Keratinocyte (primary cell): ENCODE results near the gene RASA3. TPM values are rescaled to one million over a fixed set of nuclear protein-coding genes. Genes with fewer than 3 reads are reported as not detected.

Experiments
- DNase-seq: peaks from one replicate; pipeline ENCODE4 v3.0.0-alpha.2; 2011; ENCODE audit warnings: low read depth, missing footprints, low spot score
- FAIRE-seq: peaks from 2 replicates; lab custom pipeline; 2011; peaks lifted over from hg19 to GRCh38; lab: Jason Lieb, UNC
- H2AFZ ChIP-seq: 2 replicates; pipeline ENCODE4 v1.6.0; 2012; ENCODE audit warnings: low read length, control low read depth, inconsistent platforms; ENCODE audit not compliant: control insufficient read depth
- H3K27ac ChIP-seq: 2 replicates; pipeline ENCODE4 v1.5.1; 2011; ENCODE audit warnings: low read length; ENCODE audit not compliant: control insufficient read depth, insufficient read depth
- H3K27me3 ChIP-seq: 3 replicates; pipeline ENCODE4 v1.6.0; 2011; ENCODE audit warnings: low read length; ENCODE audit not compliant: control insufficient read depth, insufficient read depth; ENCODE audit errors: extremely low read depth
- H3K36me3 ChIP-seq, 2 experiments: 2 replicates in 1 of 2; 3 replicates in 1 of 2; pipeline ENCODE4 v1.5.1; 2011; ENCODE audit warnings: low read length in 2 of 2, mild to moderate bottlenecking in 1 of 2; ENCODE audit not compliant: control insufficient read depth in 2 of 2, insufficient read depth in 2 of 2; ENCODE audit errors: extremely low read depth in 1 of 2
- H3K4me1 ChIP-seq: 3 replicates; pipeline ENCODE4 v1.5.1; 2011; ENCODE audit warnings: low read length; ENCODE audit not compliant: control insufficient read depth, insufficient read depth; ENCODE audit errors: extremely low read depth
- H3K4me2 ChIP-seq: 3 replicates; pipeline ENCODE4 v1.6.0; 2011; ENCODE audit warnings: low read depth, low read length; ENCODE audit not compliant: control insufficient read depth, insufficient read depth; ENCODE audit errors: extremely low read depth
- H3K4me3 ChIP-seq, 3 experiments: fragments of 200-600 bp in 1 of 3; sonication (generic) in 1 of 3; 2 replicates in 2 of 3; 3 replicates in 1 of 3; pipeline ENCODE4 v1.5.1; 2011 to 2016; ENCODE audit warnings: low read length in 3 of 3, mild to moderate bottlenecking in 3 of 3, control low read depth in 2 of 3, inconsistent platforms in 1 of 3, low read depth in 1 of 3, mixed read lengths in 1 of 3, mixed run types in 1 of 3, moderate library complexity in 1 of 3; ENCODE audit not compliant: control insufficient read depth in 2 of 3, insufficient read depth in 2 of 3; ENCODE audit errors: extremely low read depth in 1 of 3
- H3K79me2 ChIP-seq: 2 replicates; pipeline ENCODE4 v1.6.0; 2012; ENCODE audit warnings: low read length; ENCODE audit not compliant: control insufficient read depth, insufficient read depth
- H3K9ac ChIP-seq: 3 replicates; pipeline ENCODE4 v1.6.0; 2011; ENCODE audit warnings: low read length; ENCODE audit not compliant: control insufficient read depth, insufficient read depth; ENCODE audit errors: extremely low read depth
- H3K9me1 ChIP-seq: 3 replicates; pipeline ENCODE4 v1.6.0; 2011; ENCODE audit warnings: low read length; ENCODE audit not compliant: control insufficient read depth, insufficient read depth; ENCODE audit errors: extremely low read depth
- H3K9me3 ChIP-seq: 2 replicates; pipeline ENCODE4 v1.5.1; 2012; ENCODE audit warnings: low read depth, low read length; ENCODE audit not compliant: control insufficient read depth
- H4K20me1 ChIP-seq: 3 replicates; pipeline ENCODE4 v1.6.0; 2011; ENCODE audit warnings: low read length; ENCODE audit not compliant: control insufficient read depth, insufficient read depth; ENCODE audit errors: extremely low read depth
- CTCF ChIP-seq, 3 experiments: IDR thresholded peaks in 1 of 3; conservative IDR thresholded peaks in 1 of 3; optimal IDR thresholded peaks in 1 of 3; 2 replicates in 2 of 3; 3 replicates in 1 of 3; pipeline versions ENCODE3 to v1.5.1; 2011; ENCODE audit warnings: low read length in 3 of 3, mild to moderate bottlenecking in 3 of 3, moderate library complexity in 2 of 3, control low read depth in 1 of 3, inconsistent platforms in 1 of 3; ENCODE audit not compliant: insufficient read depth in 2 of 3; ENCODE audit errors: extremely low read depth in 1 of 3
- EZH2 ChIP-seq: IDR thresholded peaks from one replicate; pipeline ENCODE4 v1.6.1; 2012; ENCODE audit warnings: inconsistent platforms, mild to moderate bottlenecking, low read length, moderate library complexity
- dilution Hi-C: fragments of 300-500 bp; cut with MboI; formaldehyde crosslinking; loops from one replicate; pipeline ENCODE4 v1.7.0; 2020; ENCODE audit warnings: low sequenced_read_pairs; ENCODE audit not compliant: extremely low pct_ligation_motif_present
- polyA plus RNA-seq, 5 experiments: library from polyadenylated mRNA; depleted of rRNA in 3 of 5; stranded (reverse) in 3 of 5; stranded (forward) in 1 of 5; unstranded in 1 of 5; fragments of >200 nt; gene quantifications; 1 replicate in 1 of 5; 2 replicates in 3 of 5; 3 replicates in 1 of 5; pipeline versions ENCODE4 v1.2.1 to v1.2.3, GENCODE V29; 2011 to 2012; ENCODE audit warnings: missing spikeins in 2 of 5, low read depth in 1 of 5, low replicate concordance in 1 of 5

The RASA3 gene
- polyA plus RNA-seq, 1 donor (not counting 4 experiments of a cell fraction or from before 2014, with no cell fraction given), result 4.1 TPM

DNA sequence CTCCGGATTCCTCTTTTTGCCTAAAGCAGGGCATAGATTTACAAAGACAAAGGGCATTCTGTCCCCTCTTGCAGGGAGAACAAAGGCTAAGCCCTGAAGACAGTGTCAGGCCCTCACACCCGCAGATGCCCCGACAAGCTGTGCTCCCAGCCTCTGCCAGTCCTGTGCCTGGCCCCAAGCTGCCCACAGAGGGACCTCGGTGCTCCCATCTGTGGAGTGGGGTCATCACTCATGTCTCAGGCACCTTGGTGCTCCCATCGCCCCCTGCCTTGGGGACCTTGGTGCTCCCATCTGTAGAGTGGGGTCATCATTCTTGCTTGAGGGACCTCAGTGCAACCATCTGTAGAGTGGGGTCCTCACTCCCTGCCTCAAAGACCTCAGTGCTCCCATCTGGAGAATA lies 182.9 kb downstream of the RASA3 start:
- DNase-seq (no peak), FAIRE-seq (no peak)
- Histone ChIP-seq H4K20me1 (no peaks in the 10 kb centered on the region), H3K9me1 (no peaks in the 10 kb centered on the region), H3K4me1 (peaks cover 8% of the 10 kb centered on the region), H2AFZ (no peak overlapping the region), H3K4me3 (no peak overlapping the region), H3K27me3 (peaks cover 5% of the 10 kb centered on the region), H3K4me2 (no peak overlapping the region), H3K27ac (no peak overlapping the region), H3K9ac (no peak overlapping the region), H3K79me2 (no peaks in the 10 kb centered on the region), H3K36me3 (no peaks in the 10 kb centered on the region), H3K9me3 (no peaks in the 10 kb centered on the region)
- dilution Hi-C loops, result no loop called here
- TF ChIP-seq EZH2, result no peak
- no peak for TF ChIP-seq CTCF (optimal IDR thresholded peaks at IDR 0.05 in 1 of 3, IDR thresholded peaks at IDR 0.05 in 1 of 3, conservative IDR thresholded peaks at IDR 0.05 in 1 of 3; ENCODE audit: extremely low read depth in 1 of 3, insufficient read depth in 2 of 3, low read length in 3 of 3)

DNA sequence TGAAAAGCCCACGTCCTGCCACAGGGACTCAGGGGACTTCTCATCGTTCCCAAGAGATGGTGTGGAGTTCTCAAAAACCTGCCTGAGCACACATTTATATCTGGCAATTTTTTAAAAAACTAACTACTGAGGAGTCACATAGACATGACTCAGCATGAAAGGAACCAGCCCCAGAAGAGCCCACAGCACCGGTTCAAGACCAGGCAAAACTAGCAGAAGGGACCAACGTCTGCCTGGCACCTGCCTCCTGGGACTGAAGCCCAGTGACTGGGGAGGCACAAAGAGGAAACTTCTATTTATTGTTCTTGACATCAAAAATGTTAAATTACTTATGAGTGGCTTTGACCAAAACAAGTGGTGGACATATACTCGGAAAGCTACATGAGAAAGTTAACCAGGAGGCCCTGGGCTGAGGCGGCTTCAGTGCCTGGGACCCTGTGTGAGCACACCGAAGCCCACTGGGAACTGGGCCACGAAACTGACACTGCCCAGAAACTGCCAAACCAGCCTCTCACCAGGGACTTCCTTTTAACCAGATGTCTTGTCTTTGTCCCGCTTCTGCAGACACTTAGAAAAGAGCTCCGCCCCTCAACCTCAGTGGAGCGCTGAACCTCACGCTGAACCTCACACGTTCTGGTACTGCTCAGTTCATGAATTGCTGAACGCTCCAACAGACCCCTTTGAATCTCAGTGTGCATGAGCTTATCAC lies 184.2 kb downstream of the RASA3 start:
- H3K79me2 ChIP-seq, result no peaks in the 10 kb centered on the region
- FAIRE-seq (no peak), DNase-seq (no peak)
- H3K9ac ChIP-seq, result no peak overlapping the region
- H3K36me3 ChIP-seq, result no peaks in the 10 kb centered on the region
- H3K27me3 ChIP-seq, result peaks cover 5% of the 10 kb centered on the region
- H3K4me2 ChIP-seq, result no peak overlapping the region
- no peaks in the 10 kb centered on the region for H3K9me3 ChIP-seq
- H3K4me1 ChIP-seq, result peaks cover 8% of the 10 kb centered on the region
- no peak overlapping the region for H3K4me3 ChIP-seq
- no peak overlapping the region for H2AFZ ChIP-seq
- dilution Hi-C loops, result no loop called here
- H4K20me1 ChIP-seq, result no peaks in the 10 kb centered on the region
- TF ChIP-seq EZH2 (no peak), CTCF (optimal IDR thresholded peaks at IDR 0.05 in 1 of 3, IDR thresholded peaks at IDR 0.05 in 1 of 3, conservative IDR thresholded peaks at IDR 0.05 in 1 of 3; ENCODE audit: extremely low read depth in 1 of 3, insufficient read depth in 2 of 3, low read length in 3 of 3) (no peak)
- no peaks in the 10 kb centered on the region for H3K9me1 ChIP-seq
- no peak overlapping the region for H3K27ac ChIP-seq
